ENCODE measurements around the gene STX16.

The STX16 gene

DNA sequence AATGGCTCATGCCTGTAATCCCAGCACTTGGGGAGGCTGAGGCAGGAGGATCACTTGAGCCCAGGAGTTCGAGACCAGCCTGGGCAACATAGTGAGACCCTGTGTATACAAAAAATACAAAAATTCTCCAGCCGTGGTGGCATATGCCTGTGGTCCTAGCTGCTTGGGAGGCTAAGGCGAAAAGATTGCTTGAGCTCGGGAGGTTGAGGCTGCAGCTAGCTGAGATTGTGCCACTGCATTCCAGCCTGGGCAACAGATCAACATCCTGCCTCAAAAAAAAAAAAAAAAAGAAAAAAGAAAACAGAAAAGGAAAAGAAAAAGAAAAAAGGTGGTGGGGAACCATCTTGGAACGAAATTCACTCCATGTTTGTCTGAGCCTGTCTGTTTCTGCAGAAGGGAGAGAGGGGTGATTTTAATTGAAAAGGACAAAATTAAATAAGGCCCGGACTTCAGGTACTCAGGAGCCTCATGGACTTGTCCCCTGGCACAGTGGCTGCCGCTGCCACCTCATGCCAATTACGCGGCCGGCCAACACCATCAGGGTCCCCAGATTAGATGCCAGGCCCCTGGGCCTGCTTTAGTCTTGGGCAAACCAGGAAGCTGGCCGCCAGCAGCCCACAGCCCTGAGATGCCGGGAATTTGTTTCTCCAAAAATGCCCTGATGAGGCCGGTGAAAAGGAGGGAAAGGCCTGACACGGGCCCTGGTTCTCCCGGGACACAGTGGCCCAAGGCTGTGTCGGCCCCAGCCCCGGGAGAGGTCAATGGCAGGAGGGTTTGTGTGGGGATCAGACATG lies 37.8 kb upstream of the STX16 start:
- DNase-seq (no peak), ATAC-seq (replicated peaks) (no peak)
- Mint-ChIP-seq H3K27ac (peak overlapping the region; percentile 49), H3K4me1 (peaks cover 1 to 12% of the 10 kb centered on the region in 2 donors), H3K9me3 (peaks cover 4% of the 10 kb centered on the region in 2 donors), H3K36me3 (peaks cover 0 to 1% of the 10 kb centered on the region in 2 donors), H3K27me3 (peaks cover 21 to 33% of the 10 kb centered on the region in 2 donors), H3K4me3 (no peak overlapping the region)

DNA sequence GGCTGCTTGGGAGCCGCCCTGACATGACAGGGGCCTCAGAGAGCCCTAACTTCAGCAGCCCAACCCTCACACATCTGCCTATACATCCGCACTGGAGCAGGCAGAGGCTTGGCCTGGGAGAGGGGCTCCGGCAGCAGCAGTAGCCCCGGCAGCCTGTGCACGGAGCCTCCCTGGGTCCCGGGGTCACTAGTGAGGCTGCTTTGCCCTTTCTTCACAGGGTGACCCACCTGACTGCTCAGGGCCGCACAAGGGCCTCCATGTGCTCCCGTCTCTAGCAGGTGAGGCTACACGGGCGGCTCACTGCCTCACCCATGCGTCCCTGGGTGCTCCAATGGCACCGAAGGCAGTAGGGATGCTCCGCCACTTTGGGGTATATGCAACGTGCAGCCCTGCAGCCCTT lies 36.7 kb upstream of the STX16 start:
- peaks cover 1 to 12% of the 10 kb centered on the region in 2 donors for H3K4me1 Mint-ChIP-seq

DNA sequence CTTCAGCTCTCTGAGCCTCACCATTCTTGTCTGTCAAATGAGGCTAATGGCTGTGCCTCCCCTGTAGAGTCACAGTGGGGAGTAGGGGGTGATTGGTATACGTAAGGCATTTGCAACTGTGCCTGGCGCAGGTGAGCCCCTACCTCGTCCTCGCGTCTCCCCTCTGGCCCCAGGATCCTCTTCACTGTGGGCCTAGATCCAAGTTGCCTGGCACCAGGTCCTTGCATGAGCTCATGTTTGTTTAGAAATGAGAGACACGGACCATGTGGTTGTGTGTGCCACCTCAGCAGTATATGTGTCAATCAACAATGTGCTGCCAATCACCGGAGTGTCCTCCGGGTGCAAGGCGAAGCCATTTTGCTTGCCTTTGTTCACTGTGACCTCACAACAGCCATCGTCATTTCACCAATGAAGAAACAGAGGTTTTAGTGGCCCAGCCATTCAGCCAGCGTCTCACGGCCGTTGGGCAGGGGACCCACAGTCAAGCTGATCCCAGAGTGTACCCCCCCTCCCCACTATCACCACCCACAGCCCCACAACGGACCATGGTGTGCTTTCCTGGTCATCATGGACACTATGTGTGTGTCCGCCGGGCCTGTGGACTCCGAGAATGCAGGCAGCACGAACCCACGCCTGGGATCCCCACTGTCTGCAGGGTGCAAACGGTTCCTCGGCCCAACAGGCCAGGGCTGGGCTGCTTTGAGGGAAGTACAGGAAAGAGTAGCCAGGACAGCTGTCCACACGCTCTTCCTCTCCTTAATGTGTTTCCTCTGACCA lies 35.9 kb upstream of the STX16 start:
- Mint-ChIP-seq H3K27ac (no peak overlapping the region), H3K27me3 (peaks cover 37 to 50% of the 10 kb centered on the region in 2 donors), H3K36me3 (peaks cover 0 to 1% of the 10 kb centered on the region in 2 donors), H3K9me3 (peaks cover 4% of the 10 kb centered on the region in 2 donors), H3K4me3 (no peak overlapping the region), H3K4me1 (peaks cover 1 to 12% of the 10 kb centered on the region in 2 donors)
- no peak for DNase-seq
- no peak for ATAC-seq (replicated peaks)

More for the DNA sequence above, 36.7 kb upstream of the STX16 start:
- peaks cover 30 to 44% of the 10 kb centered on the region in 2 donors for H3K27me3 Mint-ChIP-seq
- DNase-seq (no peak), ATAC-seq (replicated peaks) (no peak)
- H3K4me3 Mint-ChIP-seq = no peak overlapping the region
- H3K36me3 Mint-ChIP-seq = peaks cover 0 to 1% of the 10 kb centered on the region in 2 donors
- H3K9me3 Mint-ChIP-seq = peaks cover 4% of the 10 kb centered on the region in 2 donors
- no peak overlapping the region for H3K27ac Mint-ChIP-seq

DNA sequence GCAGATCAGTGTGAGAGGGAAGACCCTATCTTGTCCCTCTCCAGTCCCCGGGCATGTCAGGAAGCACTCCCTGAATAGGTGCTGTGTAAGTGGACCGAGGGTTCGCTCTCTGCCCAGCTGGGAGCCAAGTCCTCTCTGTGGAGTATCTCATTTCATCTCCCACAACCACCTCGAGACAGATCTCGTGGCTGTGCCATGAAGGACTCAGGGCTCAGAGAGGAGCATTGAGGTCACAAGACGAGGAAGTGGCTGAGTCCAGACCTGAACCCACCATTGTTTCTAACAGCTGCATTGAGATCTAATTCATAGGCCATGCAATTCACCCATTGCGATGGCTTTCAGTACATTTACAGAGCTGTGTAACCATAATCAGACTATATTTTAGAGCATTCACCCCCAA lies 34.7 kb upstream of the STX16 start:
- H3K27ac Mint-ChIP-seq = no peak overlapping the region
- no peak overlapping the region for H3K4me3 Mint-ChIP-seq
- H3K36me3 Mint-ChIP-seq = peaks cover 0 to 1% of the 10 kb centered on the region in 2 donors
- peaks cover 1 to 12% of the 10 kb centered on the region in 2 donors for H3K4me1 Mint-ChIP-seq
- ATAC-seq (replicated peaks) = peak; percentile 34 to 37
- peaks cover 41 to 53% of the 10 kb centered on the region in 2 donors for H3K27me3 Mint-ChIP-seq
- H3K9me3 Mint-ChIP-seq = peaks cover 4% of the 10 kb centered on the region in 2 donors
- no peak for DNase-seq

DNA sequence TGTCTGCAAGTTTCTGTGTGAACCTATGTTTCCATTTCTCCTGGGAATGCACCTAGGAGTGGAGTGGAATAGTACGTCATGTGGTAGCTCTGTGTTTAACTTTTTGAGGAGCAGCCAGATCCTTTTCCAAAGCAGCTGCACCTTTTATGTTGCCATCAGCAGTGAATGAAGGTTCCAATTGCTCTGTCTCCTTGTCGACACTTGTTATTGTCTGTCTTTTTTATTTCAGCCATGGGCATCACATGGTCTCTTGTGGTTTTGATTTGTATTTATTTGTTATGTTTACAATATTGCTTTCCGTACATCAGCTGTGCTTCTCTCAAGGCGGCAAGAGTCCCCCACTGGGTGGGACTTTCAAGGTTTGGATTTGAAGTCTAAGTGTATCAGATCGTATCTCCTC lies 33.9 kb upstream of the STX16 start:
- ATAC-seq (replicated peaks) (no peak), DNase-seq (no peak)
- H3K4me1 Mint-ChIP-seq = peaks cover 1 to 12% of the 10 kb centered on the region in 2 donors
- H3K9me3 Mint-ChIP-seq = peaks cover 4% of the 10 kb centered on the region in 2 donors
- H3K27ac Mint-ChIP-seq = no peak overlapping the region
- H3K27me3 Mint-ChIP-seq = peaks cover 41 to 53% of the 10 kb centered on the region in 2 donors
- H3K36me3 Mint-ChIP-seq = peaks cover 0 to 1% of the 10 kb centered on the region in 2 donors
- H3K4me3 Mint-ChIP-seq = no peak overlapping the region

DNA sequence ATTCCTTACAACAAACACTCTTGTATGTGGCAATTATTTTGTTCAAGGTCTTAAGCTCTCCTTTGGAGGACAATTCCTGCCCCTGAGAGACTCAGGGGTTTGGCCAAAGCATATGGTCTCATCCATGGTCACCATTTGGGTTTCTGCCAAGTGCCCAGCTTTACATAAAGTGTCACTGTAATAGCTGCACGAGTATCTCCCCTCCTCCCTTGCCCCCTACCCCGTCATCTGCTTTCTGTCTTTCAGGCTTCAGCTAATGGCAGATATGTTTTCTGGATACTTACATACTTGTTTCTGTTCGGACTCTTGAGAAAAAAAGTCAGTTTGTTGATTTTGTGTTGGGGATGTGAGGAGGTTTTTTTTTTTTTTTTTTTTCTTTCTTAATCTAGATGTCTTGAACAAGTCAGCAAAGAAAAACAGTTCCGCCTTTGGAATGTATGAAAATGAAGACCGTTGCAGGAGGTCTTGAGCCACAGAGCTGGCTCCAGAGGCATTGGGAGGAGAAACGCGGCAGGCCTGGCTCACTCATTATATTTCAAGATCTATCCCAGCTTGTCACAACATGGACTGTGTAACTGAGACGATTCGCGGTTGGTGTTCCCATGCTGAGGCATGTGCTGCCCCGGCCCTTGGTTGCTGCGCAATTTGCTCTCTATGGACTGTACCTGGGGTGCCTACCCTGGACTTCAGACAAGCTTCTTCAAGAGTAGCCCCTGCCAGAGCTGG lies 32.6 kb upstream of the STX16 start:
- Mint-ChIP-seq H3K27me3 (peaks cover 37 to 53% of the 10 kb centered on the region in 2 donors), H3K4me1 (peaks cover 1 to 12% of the 10 kb centered on the region in 2 donors), H3K27ac (no peak overlapping the region), H3K4me3 (no peak overlapping the region), H3K9me3 (peaks cover 4% of the 10 kb centered on the region in 2 donors), H3K36me3 (peaks cover 0 to 1% of the 10 kb centered on the region in 2 donors)
- DNase-seq = no peak
- ATAC-seq (replicated peaks) = no peak

DNA sequence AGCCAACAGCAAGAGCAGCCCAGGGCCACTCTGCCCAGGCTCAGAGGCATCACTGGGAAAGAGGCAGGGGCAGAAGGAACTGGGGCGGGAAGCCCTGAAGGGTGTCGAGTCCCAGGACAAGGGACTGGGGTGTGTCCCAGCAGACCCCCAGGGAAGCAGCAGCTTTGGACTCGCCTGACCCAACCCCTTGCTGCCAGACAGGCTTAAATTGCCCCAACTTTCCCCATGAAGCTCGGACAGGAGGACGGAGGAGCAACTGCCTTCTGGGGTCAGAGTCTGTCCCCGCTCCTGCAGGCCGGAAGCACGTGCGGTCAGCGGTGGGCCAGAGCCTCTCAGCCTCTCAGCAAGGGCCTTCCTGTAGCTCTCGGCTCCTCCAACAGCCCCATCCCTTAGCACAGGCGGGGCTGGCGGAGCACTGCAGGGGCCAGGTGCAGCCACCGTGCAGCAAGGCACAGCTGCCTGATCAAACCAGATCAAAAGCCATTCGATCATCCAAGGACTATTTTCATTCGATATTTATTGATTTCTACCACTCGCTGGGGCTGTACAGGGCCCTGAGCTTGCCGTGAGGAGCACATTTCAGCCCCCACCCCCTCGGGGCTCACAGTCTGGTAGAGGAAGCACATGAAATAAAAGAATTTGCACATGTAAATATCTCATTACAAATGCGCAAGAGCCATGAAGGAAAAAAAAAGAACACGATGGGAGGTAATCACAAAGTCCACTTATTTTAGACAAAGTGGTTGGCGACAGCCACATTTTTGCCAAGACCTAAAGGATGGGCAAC lies 31.8 kb upstream of the STX16 start:
- no peak overlapping the region for H3K27ac Mint-ChIP-seq
- H3K4me3 Mint-ChIP-seq = no peak overlapping the region
- peaks cover 1 to 12% of the 10 kb centered on the region in 2 donors for H3K4me1 Mint-ChIP-seq
- H3K9me3 Mint-ChIP-seq = peaks cover 4% of the 10 kb centered on the region in 2 donors
- ATAC-seq (replicated peaks) (no peak), DNase-seq (no peak)
- H3K36me3 Mint-ChIP-seq = peaks cover 0 to 1% of the 10 kb centered on the region in 2 donors
- peaks cover 37 to 53% of the 10 kb centered on the region in 2 donors for H3K27me3 Mint-ChIP-seq

DNA sequence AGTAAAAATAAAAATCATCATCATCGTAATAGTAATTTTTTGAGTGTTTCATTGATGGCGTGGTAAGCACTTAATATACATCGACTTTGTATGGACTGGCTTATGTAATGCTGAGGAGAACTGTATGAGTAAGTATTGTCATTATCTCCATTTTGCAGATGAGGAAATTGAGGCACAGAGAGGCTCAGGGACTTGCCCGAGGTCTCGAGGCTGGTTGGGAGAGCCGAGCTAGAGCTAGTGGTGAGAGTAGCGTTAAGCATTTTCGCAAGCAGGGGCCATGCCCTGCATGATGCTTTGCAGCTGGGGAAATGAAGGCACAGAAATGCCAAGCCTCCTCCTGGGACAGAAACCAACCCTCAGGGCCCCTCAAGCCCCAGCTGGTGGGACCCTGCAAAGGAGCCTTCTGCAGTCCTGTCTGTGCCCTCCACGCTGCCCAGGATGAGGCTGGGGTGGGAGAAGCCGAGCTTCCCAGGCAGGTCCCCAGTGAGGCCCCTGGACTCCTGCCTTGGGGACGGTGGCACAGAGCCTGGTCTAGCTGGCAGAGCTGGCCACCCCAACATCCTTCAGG lies 31.1 kb upstream of the STX16 start:
- DNase-seq = peak; percentile 31
- no peak overlapping the region for H3K4me3 Mint-ChIP-seq
- ATAC-seq (replicated peaks) = peak; percentile 65 to 71
- H3K4me1 Mint-ChIP-seq = peaks cover 1 to 12% of the 10 kb centered on the region in 2 donors
- peaks cover 41 to 52% of the 10 kb centered on the region in 2 donors for H3K27me3 Mint-ChIP-seq
- no peak overlapping the region for H3K27ac Mint-ChIP-seq
- peaks cover 0 to 1% of the 10 kb centered on the region in 2 donors for H3K36me3 Mint-ChIP-seq
- peaks cover 4% of the 10 kb centered on the region in 2 donors for H3K9me3 Mint-ChIP-seq

DNA sequence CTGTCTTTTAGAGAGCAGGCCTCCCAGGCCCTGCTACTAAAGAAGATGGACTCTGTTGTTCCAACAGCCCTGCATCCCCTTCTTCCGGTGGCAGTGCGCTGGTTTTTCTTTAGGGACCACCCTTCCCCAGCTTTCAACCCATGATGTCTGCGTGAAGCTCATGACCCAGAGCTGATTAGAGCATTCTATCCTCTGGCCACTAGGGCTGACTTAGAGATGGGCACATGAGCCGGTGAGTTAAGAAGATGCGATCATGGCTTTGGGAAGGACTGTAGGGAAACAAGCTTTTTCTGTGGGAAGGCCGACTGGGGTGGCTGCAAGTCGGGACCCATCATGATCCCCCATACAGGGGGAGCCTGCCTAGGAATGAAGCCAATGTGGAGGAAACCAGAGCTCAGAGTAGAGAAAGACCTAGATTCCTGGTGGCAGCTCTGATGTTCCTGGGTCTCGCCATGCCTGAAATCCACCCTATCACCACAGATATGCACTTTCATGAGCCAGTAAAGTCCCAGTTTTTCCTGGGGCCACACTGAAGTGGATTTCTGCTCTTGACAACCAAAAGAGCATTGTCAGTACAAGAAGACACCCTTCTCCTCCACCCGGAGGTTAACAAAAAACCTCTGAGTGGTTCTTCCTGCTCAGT lies 29.1 kb upstream of the STX16 start:
- no peak for ATAC-seq (replicated peaks)
- Mint-ChIP-seq H3K27ac (no peak overlapping the region), H3K27me3 (peaks cover 37 to 49% of the 10 kb centered on the region in 2 donors), H3K36me3 (peaks cover 1 to 2% of the 10 kb centered on the region in 2 donors), H3K9me3 (peaks cover 4 to 6% of the 10 kb centered on the region in 2 donors), H3K4me1 (peaks cover 6 to 7% of the 10 kb centered on the region in 2 donors), H3K4me3 (no peak overlapping the region)
- DNase-seq = no peak

DNA sequence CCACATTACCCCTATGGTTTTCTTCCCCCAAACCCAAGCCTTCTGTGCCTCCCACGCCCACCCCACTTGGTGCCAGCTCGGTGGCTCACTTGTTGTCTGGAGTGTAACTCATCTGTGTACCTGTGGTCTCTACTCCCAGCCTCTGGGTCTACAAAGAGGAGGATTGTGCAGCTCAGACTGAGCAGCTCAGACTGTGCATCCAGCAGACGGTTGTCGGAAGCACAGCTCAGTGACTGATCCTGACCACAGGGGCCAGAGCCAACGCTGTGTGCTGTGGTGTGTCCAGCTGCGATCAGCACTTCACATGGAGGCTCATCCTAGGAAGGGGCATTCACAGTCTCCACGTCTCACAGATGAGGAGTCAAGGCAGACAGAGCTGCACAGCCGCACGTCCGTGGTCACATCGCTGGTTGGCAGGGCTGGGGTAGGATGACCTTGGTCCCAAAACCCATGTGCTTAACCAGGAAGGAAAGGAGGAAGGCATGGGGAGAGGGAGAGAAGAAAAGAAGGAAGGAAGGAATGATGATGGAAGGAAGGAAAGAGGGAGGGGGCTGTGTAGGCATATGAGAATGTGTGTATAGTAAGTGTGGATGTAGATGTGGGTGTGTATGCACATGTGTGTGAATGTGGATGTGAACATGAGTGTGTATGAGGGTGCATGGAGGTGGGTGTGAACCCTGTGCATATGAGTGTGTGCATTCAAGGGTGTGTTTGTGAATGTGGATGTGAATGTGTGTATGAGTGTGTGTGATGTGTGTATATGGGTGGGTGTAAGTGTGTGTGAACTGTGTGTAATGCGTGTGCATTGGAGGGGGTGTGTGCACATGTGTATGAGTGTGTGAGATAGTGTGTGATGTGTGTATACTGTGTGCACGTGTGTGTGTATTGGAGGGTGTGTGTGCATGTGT lies 28.2 kb upstream of the STX16 start:
- DNase-seq (no peak), ATAC-seq (replicated peaks) (no peak)
- Mint-ChIP-seq H3K27ac (no peak overlapping the region), H3K36me3 (peaks cover 3 to 4% of the 10 kb centered on the region in 2 donors), H3K27me3 (peaks cover 34 to 43% of the 10 kb centered on the region in 2 donors), H3K9me3 (peaks cover 0 to 3% of the 10 kb centered on the region in 2 donors), H3K4me1 (peaks cover 9 to 10% of the 10 kb centered on the region in 2 donors), H3K4me3 (no peak overlapping the region)

DNA sequence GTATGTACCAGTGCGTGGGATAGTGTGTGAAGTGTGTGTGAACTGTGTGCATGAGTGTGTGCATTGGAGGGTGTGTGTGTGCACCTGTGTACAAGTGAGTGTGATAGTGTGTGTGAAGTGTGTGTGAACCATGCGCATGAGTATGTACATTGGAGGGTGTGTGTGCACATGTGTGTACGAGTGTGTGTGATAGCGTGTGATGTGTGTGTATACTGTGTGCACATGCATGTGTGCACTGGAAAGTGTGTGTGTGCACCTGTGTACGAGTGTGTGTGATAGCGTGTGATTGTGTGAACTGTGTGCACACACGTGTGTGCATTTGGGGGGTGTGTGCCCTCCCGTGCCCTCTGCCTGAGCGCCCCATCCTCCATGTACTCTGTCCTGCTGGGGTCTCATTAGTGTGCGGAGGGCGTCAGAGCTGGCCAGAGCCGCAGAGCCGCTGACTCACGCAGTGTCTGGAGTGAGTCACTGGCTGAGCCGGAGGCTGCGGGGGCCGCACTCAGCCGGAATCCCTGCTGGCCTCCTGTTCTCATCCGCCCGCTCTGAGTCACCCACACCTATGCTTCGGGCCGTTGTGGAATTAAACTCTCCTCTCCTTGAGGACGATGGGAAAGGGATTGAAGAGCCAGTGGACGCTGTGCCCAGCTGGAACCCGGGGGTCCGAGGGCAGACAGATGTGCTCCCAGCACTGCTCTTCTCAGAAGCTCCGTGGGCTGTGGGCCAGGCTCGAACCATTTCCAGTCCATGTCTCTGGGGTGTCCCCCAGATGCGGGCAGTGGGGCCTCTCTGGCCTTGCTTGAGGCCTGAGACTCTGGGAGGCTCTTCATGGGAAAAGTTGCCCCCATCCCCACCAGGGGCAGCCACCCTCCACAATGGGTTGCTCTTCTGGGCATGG lies 27.3 kb upstream of the STX16 start:
- DNase-seq (no peak), ATAC-seq (replicated peaks) (no peak)
- H3K27ac Mint-ChIP-seq = no peak overlapping the region
- peaks cover 0 to 3% of the 10 kb centered on the region in 2 donors for H3K9me3 Mint-ChIP-seq
- H3K27me3 Mint-ChIP-seq = peaks cover 25 to 35% of the 10 kb centered on the region in 2 donors
- H3K36me3 Mint-ChIP-seq = peaks cover 3 to 4% of the 10 kb centered on the region in 2 donors
- H3K4me3 Mint-ChIP-seq = no peak overlapping the region
- H3K4me1 Mint-ChIP-seq = peaks cover 9 to 10% of the 10 kb centered on the region in 2 donors
